GM12864 (cell line): ENCODE measurements around the gene UBXN11.
A peak's percentile ranks its signal among the peaks of the same experiment; 100 is the strongest.
"Not testable (repeated sequence)": the region's sequence is repeated elsewhere in the genome, so short reads cannot be mapped to it uniquely, and the experiment has no call there.

Experiments used
- DNase-seq: peaks from one replicate; pipeline ENCODE4 v3.0.0-alpha.2; 2011; ENCODE audit warnings: low read depth
- H3K4me3 ChIP-seq: 2 replicates; pipeline ENCODE4 v1.5.1; 2011; ENCODE audit warnings: mild to moderate bottlenecking, low read depth, low read length, control low read depth
- TF ChIP-seq, protein P1 (sequence below): IDR thresholded peaks from 2 replicates; pipeline ENCODE4 v1.5.1; 2011; ENCODE audit warnings: low read depth, mild to moderate bottlenecking, moderate library complexity, low read length, control low read depth, inconsistent platforms; ENCODE audit errors: missing control alignments

UBXN11 gene

DNA sequence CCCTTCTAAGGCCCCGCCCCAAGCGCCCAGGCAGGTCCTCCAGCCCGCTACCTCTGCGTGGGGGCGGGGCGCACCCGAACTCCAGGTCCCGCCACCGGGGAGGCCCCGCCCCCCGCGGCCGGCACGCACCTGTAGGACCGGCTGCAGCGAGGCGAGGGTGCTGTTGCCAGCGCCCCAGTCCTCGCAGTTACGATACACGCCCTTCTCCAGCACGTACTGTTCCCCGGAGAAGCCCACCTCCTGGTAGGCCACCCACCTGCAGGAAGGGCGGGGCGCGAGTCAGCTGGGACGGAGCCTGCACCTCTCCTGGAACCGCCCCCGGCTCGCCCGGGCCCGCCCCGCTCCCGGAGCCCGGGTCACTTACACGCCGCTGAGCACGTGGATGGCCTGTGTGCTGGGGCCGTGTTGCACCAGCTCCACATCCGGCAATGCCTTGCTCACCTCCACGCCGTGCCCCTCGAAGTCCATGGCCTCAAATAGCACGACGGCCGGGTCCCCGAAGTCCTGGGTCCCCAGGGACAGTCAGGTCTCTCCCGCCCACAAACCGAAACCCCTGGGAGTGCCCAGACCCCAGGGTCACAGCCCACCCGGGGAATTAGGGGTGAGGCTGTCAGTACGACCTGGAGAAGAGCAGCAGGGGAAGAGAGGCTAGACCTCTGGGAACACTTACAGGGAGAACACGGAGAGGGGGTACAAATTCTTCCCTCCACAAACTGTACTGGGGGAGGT, 30.2 kb upstream of the UBXN11 start:
- TF ChIP-seq, protein P1, sequence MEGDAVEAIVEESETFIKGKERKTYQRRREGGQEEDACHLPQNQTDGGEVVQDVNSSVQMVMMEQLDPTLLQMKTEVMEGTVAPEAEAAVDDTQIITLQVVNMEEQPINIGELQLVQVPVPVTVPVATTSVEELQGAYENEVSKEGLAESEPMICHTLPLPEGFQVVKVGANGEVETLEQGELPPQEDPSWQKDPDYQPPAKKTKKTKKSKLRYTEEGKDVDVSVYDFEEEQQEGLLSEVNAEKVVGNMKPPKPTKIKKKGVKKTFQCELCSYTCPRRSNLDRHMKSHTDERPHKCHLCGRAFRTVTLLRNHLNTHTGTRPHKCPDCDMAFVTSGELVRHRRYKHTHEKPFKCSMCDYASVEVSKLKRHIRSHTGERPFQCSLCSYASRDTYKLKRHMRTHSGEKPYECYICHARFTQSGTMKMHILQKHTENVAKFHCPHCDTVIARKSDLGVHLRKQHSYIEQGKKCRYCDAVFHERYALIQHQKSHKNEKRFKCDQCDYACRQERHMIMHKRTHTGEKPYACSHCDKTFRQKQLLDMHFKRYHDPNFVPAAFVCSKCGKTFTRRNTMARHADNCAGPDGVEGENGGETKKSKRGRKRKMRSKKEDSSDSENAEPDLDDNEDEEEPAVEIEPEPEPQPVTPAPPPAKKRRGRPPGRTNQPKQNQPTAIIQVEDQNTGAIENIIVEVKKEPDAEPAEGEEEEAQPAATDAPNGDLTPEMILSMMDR, result no peak
- DNase-seq, result no peak
- peak overlapping the region; percentile 42 for H3K4me3 ChIP-seq

DNA sequence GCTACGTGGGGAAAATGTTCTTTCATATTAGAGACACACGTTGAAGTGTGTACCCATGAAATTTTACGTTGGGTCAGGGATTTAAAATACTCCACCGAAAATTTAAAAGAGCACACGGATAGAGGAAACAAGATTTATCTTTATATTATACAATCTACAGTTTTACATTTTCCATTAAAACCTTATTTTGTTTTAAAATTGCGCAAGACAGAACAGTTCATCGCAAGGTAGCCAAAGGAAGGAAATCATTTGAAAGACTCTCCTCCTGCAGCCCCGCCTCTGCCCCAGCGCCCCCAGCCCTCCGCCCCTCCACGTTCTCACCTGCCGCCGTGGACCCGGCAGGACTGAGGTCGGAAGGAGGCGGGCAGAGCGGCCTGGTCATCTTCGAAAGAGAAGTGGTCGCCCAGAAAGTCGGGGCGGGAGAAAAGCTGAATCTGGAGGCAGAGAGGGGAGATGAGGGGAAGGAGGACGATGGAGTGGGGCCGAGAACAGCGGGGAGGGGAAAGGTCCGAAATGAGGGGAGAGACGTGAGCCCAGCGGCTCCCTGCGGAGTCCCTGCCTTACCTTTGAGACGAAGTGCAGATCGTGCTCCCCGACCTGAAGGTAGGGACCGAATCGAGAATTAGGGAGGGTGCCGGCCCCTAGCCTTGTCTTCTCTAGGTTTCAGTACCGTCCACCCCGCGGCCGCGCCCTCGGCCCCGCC, 29.5 kb upstream of the UBXN11 start:
- peak overlapping the region; percentile 42 for H3K4me3 ChIP-seq
- DNase-seq, result no peak
- TF ChIP-seq, protein P1, result no peak

DNA sequence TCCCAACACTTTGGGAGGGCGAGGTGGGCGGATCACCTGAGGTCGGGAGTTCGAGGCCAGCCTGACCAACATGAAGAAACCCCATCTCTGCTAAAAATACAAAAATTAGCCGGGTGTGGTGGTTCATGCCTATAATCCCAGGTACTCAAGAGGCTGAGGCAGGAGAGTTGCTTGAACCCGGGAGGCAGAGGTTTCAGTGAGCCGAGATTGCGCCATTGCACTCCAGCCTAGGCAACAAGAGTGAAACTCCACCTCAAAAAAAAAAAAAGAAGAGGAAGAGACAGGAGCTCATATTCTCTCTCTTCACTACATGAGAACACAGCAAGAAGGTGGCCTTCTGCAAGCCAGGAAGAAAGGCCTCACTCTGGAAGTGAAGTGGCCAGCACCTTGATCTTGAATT, 26.9 kb upstream of the UBXN11 start:
- not testable (repeated sequence) for DNase-seq, H3K4me3 ChIP-seq

DNA sequence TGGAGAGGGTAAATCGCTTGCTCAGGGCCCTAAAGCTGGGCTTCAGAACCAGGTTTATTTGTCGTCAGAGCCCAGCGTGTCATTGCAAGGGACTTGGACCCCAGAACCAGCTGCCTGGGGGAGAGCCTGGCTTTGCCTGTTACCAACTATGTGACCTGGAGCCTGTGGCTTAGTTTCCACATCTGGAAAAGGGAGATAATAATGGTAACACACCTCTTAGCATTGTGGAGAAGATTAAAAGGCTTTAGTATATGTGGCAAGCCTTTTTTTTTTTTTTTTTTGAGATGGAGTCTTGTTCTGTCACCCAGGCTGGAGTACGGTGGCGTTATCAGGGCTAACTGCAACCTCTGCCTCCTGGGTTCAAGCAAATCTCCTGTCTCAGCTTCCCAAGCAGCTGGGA, 23.8 kb upstream of the UBXN11 start:
- no peak overlapping the region for H3K4me3 ChIP-seq
- TF ChIP-seq, protein P1, result no peak
- no peak for DNase-seq

DNA sequence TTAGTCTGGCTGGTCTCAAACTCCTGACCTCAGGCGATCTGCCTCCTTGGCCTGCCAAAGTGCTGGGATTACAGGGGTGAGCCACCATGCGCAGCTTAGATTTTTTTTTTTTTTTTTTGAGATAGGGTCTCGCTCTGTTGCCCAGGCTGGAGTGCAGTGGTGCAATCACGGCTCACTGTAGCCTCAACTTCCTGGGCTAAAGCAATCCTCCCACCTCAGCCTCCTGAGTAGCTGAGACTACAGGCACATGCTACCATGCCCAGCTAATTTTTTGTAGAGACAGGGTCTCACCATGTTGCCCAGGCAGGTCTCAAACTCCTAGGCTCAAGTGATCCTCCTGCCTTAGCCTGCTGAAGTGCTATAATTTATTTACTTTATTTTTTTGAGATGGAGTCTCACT, 22.9 kb upstream of the UBXN11 start:
- H3K4me3 ChIP-seq, DNase-seq: not testable (repeated sequence)

GRCh38 chr1:26328597-26328996, 22.2 kb upstream of the UBXN11 start:
- no peak for DNase-seq
- TF ChIP-seq, protein P1, result no peak
- no peak overlapping the region for H3K4me3 ChIP-seq

- DNase-seq, result no peak
- no peak overlapping the region for H3K4me3 ChIP-seq
- TF ChIP-seq, protein P1, result no peak
Observed at GRCh38 chr1:26327956-26328362, 21.5 kb upstream of the UBXN11 start.

- TF ChIP-seq, protein P1, result no peak
- no peak for DNase-seq
- no peak overlapping the region for H3K4me3 ChIP-seq
Observed at GRCh38 chr1:26324550-26324949, 18.1 kb upstream of the UBXN11 start.
